ENCODE measurements around the gene LRP10.

DNA sequence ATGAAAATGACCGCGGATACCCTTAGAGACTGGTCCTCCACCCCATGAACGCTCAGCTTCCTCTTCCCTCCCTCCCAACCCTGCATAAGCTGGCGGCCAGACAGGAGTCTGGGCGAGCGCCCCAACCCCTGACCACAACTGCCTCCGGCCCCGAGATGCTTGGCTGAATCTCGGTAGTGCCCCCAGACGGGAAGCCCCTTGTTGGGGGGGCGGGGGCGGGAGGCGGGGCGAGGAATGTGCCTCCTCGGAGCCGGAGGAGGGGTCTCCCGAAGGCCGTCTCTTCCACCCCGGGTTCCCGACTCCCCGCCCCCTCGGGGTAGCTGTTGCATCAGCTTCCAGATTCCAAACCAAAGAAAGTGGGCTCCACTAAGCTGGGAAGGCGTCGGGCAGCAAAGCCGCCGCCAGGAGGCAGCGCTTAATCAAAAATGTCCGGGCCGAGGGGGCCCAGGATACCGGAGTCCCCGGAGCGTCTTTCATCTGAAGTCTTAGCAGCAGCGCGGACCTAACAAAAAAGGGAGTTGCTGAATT is 48.9 kb upstream of the LRP10 start:
- TF ChIP-seq POLR2A (IDR thresholded peaks at IDR 0.05; ENCODE audit: low read length), result no peak
- no peak for TF ChIP-seq GATA1 (IDR thresholded peaks at IDR 0.05; ENCODE audit: low read depth, low read length)
